Subcutaneous adipose tissue (tissue), 4 donors: ENCODE results near the gene ERAS. TPM values are rescaled to one million over a fixed set of nuclear protein-coding genes. Genes with fewer than 3 reads are reported as not detected.

Source experiments
- CTCF ChIP-seq: fragments of 450-650 bp; IDR thresholded peaks from one replicate; pipeline ENCODE4 v1.5.1; 2016; ENCODE audit warnings: low read depth, mild to moderate bottlenecking, control low read depth, antibody characterized with exemption, moderate library complexity
- total RNA-seq, 4 donors: library from RNA; depleted of rRNA; stranded (reverse); fragments of >200 nt; gene quantifications; one replicate each; pipeline ENCODE4 v1.1.0, GENCODE V29; 2016

Gene ERAS
- total RNA-seq, 4 donors from 2014 or later: not detected

DNA sequence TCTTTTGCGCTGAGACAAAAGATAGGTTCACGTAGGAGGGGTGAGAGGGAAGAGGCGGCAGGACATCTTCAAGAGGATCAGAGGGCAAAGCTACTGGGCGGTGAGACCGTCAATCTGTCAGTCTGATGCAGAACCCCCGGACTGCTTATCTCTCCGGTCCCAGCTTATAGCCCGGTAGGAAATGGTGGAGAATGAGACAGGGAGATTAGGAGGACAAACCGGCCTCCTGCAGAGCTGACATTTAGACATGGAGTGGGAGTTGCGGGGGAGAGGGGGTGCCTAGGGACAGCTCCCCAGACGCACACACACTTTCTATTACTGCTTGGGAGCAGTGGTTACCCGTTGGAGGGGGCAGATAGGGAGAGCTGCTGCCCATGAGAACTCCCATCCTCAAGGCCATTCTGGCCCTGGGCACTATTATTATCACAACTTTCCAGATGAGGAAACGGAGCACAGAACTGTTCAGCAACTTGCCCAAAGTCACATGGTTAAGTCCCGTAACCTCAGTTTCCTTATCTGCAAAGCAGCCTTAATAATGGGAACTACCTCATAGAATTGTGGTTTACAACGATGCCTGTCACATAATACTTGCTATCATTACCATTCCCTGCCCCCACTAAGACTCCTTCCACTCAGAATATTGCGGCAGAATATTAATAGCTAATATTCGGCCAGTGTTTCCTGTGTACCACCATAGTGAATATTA is 25.6 kb upstream of the ERAS start:
- no peak for TF ChIP-seq CTCF

DNA sequence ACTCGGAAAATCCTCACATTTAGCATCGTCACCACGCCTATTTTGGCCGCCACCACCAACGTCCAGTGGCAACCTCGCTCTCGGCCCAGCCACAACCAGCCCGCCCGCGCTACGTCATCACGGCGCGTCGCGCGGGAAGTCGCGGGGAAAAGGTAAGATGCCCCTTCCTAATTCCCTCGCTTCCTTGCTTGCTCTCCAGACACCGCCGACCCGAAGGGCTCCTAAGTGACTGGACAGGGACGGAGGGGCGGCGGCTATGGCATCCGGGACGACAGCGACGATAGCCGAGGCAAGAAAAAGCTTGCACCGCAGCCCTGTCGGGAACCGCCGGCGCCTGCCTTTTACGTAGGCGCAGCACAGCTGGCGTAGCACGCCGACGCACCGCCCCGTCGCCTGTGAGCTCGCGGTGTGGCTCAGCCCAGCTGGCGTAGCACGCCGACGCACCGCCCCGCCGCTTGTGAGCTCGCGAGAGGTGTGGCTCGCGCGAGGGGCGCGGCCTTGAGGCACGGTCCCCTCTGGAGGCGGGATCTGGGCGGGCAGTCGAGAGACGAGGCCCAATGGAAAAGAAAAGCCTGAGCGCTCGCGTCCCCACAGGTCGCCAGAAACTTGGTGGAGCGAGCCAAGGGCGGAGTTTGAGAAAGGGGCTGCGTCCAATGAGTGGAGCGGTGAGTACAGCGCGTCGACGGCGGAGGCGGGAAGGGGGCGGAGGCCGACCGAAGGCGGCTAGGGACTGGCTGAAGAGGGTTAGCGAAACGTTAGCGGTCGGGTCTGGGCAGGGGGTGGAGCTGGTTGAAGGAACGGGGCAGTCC is 24.8 kb upstream of the ERAS start, which contains the start of gene HDAC6:
HDAC6 (plus strand) TSS at position 788 of the 809 bp plus-strand sequence. CDS start 626 bp downstream, outside the sequence.
- no peak for TF ChIP-seq CTCF

DNA sequence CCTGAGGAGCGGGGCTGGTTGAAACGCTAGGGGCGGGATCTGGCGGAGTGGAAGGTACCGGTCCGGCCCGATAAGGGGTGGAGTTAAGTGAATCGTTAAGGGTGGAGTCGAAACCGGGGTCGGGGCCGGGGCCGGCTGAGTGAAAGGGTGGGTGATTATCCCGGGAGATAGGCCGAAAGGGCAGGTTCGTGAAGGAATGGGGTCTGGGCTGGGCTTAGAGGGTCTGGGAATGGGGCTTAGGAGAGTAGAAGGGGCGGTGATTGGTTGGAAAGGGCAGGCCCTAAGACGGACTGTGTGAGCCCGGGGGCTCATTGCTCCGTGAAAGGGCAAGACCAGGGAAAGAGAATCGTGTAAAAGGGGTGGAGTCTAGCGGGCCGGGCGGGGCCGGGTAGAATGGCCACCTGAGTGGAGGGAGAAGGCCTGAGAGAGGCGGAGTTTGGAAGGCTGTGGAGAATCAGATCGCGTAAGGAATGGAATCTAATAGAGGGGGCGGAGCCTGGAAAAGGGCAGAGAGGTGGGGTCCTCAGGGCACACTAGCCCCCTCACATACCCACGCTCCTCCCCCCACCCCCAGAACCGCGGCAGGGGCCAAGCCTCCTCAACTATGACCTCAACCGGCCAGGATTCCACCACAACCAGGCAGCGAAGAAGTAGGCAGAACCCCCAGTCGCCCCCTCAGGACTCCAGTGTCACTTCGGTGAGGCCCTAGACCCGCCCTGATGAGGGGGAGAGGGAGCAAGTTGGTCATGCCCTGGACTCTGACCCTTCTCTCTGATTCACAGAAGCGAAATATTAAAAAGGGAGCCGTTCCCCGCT is 24.0 kb upstream of the ERAS start:
- TF ChIP-seq CTCF: no peak

GRCh38 chrX:48802905-48803200 is 23.5 kb upstream of the ERAS start:
- TF ChIP-seq CTCF: no peak

DNA sequence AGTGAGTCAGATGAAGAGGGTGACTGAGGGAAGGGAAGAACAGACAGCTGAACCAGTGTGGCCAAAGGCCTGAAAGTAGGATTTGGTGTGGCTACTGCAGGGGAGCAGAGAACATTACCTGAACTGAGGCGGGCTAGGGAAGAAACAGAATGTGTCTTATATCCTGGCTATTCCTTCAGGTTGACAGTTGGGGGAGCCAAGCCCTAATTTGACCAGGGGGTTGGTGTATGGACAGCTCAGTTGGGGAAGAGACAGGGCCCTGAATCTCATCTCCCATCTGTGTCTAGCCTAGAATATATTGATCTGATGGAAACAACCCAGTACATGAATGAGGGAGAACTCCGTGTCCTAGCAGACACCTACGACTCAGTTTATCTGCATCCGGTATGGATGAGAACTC is 20.2 kb upstream of the ERAS start:
- TF ChIP-seq CTCF: no peak

GRCh38 chrX:48813644-48814043 is 12.7 kb upstream of the ERAS start:
- no peak for TF ChIP-seq CTCF

GRCh38 chrX:48814722-48815121 is 11.6 kb upstream of the ERAS start:
- TF ChIP-seq CTCF: no peak
